SK-N-MC (cell line): Measurements from ENCODE around the gene ZFP64.

Experiments
- EZH2 ChIP-seq: fragments of 200-600 bp; sonication (generic); IDR thresholded peaks from one replicate; pipeline ENCODE4 v1.6.1; 2017; ENCODE audit warnings: antibody characterized with exemption
- FOXP2 ChIP-seq: optimal IDR thresholded peaks from 2 replicates; pipeline ENCODE3; 2011; ENCODE audit warnings: mild to moderate bottlenecking, moderate library complexity; ENCODE audit not compliant: insufficient read depth; ENCODE audit errors: extremely low read length, control extremely low read depth
- POLR2AphosphoS5 ChIP-seq: IDR thresholded peaks from 2 replicates; pipeline ENCODE4 v1.6.1; 2012; ENCODE audit warnings: mild to moderate bottlenecking, low read depth, low read length, borderline replicate concordance

DNA sequence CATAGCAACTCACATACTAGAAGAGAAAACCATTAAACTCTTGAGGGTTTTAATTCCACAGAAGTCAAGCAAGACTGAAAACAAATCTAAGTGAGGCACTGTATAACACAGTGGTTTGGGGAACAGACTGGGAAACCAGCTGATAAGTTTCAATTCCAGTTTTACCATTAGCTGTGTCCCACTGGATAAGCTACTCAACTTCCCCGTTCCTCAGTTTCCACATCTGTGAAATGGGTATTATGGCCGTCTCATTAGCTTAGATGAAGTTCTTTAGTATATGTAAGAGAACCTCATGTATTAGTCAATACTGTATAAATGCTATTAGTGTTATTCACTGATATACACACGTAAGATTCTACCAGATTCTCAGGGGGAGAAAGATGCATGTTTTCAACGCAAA, 89.0 kb downstream of the ZFP64 start:
- TF ChIP-seq EZH2 (no peak), POLR2AphosphoS5 (no peak), FOXP2 (no peak)
